ENCODE data around the gene SLC38A2.

The SLC38A2 gene

DNA sequence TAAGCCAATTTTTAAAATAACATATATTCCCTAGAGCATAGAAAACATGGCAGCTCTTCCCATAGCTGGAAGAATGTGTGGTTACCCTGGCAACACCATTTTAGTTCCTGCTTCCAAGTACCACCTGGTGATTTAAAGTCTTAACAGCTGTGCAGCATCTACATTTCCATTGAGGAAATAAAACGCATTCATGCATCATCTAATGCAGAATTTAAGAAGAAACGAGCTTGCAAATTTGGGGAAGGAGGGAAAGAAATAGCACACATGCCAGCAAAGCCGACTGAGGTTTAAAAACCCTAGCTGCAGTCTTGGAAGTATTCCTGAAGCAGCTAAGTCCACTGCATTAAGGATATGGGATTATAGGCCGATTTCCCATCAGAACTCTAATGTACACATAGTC lies 22.8 kb upstream of the SLC38A2 start:
- DNase-seq (ENCODE audit: low spot score) = no peak

DNA sequence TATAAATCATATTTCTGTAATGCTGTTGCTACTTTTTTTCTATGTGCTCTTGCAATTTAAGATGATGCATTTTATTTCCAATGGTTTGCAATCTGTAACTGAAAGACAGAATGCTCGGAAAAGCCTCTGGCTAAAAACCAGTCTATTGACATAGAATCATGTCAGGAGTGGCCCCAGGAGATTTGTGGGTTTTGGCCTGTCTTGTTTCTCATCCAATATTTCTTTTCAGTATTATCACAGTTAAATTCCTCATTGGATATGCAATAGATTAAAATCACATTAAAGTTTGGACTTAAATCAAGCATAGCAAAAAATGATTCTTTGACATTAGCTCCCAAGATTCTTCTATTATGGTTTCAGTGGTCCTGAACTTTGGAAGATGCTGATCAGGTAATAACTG lies 19.1 kb upstream of the SLC38A2 start:
- no peak for DNase-seq (ENCODE audit: low spot score)

DNA sequence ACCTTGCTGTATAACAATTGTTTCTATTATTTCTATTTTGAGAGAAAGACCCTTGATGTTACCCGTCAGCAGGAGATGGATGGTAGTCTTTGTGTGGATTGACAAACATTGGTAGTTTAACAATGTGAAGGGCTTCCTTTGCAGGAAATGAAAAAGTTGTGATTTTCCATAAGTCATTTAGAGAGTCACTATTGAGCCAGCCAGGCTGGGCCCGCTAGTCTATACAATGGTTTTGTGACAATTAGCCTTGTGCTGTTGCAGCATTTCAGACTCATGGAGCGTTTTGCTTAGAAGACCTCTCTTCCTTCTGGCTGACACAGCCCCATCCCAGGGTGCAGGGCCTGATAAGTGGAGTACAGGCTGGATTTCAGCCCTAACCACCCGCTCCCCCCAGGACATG lies 18.3 kb upstream of the SLC38A2 start:
- DNase-seq (ENCODE audit: low spot score) = no peak

DNA sequence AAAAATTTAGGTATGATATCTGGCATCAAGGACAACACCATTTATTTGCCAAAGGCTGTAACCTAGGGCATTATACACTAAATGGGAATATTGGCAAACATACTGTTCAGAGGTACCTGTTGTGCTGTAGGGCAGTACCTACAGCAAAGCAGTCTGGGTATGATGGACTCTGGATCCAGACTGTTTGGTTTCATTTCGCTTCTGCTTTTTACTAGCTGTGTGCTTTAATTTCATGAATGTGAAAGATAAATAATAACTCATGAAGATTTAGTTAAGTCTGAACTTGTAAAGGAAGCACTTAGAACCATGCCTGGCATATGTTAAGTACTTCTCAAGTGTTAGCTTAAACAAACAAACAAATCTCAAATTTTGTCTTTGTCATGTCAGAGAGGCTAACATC lies 17.7 kb upstream of the SLC38A2 start:
- no peak for DNase-seq (ENCODE audit: low spot score)

DNA sequence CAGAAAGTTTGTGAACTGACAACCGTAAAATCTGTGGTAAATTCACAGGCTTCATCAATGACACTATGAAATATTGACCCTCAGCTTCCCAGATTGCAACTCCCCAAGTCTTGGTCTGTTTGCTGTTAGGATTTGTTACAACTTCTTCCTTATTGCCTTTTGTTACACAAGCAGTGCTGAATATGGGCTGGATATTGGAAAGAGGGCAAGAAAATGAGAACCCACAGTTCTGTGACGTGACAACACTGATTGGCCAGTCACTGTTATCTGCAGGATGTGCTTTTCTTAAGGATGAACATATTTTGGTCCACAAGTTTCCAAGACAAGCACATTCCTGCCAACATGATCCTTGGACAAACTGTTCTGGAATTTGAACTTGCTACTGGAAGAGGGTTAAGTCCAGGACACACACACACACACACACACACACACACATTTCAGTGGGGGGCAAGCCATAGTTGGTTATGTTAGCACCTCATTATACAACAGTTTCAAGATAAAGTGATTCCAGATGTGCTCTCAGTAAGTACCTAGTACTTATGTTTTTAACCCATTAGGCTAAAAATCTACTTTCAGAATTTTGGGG lies 16.6 kb upstream of the SLC38A2 start:
- DNase-seq (ENCODE audit: low spot score) = no peak

DNA sequence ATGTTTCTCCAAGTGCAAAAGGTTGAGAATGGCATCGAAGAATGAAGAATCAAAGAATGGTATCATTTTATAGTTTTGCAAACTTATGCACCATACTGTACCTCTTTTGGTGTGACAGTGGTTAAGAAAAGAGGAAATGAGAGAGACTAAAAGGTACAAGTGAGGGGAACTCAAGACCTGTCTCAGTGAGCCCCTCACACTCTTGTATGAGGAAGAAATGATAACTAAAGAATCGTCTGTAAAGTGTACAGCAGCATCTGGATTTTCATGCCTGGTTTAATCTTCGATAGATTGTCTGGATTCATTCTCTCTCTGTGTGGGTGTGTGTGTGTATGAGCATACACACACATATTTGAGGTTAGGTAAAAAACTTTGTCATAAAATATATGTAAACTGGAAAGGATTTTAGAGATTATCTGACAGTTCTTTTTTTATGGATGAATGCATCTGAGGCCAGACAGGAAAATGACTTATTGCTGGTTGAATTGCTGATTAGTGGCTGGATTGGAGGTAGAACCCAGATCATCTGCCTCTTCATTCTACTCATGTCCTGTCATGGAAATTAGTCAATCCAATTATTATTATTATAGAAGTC lies 16.0 kb upstream of the SLC38A2 start:
- no peak for DNase-seq (ENCODE audit: low spot score)

DNA sequence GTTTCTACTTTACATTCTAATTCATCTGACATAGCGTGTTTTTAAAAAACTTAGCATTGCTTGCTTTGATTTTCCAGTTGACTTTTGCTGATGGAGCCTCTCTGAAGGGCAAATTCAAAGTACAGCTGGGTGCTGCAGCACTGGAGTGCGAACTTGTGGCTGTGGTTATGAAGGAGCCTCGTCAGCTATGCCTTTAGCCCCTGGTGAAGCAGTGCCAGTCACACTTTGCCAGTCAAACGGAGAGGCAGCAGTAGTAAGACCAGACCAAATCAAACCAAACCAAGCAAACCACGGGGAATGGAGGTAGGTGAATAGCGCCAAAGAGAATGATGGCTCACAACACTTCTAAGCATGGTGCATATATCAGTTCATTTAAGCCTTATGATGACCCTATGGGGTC lies 15.1 kb upstream of the SLC38A2 start:
- no peak for DNase-seq (ENCODE audit: low spot score)

DNA sequence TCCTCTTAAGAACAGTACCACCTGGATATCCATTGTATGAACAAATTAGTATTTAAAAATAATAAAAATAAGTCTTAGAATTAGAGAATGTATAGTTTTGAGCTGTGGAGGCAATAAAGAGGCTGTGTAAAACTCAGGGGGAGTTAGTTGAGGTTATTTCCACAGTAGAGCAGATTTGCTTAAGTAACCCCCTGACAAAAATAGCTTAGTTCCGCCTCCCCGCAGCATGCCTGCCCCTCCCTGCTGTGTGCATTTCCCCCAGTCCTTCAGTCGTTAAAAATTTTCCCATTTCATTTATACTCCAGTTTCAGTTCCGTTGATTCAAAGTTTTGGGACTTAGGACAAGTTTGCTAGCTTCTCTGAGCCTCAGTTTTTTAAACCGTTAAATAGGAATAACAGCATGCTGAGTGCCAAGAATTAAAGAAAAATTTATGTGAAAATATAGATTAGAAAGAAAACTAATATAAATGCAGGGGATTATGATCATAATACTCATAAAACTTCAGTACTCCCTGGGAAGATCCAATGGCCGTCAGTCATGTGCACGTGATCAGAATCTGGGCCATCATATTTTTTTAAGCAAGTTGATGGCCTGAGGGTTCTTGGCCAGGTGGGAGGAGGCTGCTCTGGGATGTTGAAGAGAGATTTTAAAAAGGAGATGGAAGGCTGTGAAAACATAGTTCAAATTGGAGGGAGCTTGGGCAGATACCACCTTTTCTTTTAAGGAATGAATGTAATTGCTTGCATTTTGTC lies 14.5 kb upstream of the SLC38A2 start:
- no peak for DNase-seq (ENCODE audit: low spot score)

DNA sequence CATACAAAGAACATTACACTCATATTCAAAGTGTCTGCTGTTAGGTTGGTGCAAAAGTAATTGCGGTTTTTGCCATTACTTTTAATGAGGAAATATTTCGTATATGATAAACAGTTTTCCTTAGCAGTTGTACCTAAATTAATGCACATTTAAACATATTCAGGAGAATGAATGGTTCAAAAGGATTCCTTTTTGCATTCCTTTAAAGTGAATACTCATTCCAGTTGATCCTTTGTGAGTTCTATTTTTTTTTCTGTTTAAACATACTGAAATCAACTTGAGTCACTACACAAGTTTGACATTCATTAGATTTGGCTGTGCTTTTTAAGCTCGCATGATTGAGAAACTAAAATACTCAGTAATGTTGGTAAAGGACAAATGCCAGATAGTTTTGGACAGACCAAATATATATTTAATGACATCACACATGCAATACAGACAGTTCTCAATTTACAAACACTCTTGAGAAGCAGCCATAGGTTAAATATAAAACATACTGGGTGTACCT lies 13.8 kb upstream of the SLC38A2 start:
- DNase-seq (ENCODE audit: low spot score) = no peak

DNA sequence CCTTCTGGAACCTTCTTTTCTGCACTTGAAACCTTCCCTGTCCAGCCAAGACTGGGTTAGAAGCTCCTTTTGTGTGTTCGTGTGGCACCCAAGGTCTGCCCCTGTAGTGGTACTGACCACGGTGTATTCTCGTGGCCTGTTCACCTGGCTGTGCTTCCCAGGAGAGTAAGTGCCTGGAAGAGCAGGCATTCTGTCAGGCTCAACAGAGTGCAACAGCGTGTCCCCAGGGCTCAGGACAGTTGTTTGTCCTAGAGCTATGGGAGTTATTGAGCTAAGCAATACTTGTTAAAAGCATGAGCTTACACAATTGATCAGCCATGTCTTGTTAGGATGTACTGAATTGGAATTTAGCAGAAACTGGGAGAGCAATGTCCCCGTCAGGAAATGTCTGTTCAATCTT lies 12.9 kb upstream of the SLC38A2 start:
- DNase-seq (ENCODE audit: low spot score) = no peak

DNA sequence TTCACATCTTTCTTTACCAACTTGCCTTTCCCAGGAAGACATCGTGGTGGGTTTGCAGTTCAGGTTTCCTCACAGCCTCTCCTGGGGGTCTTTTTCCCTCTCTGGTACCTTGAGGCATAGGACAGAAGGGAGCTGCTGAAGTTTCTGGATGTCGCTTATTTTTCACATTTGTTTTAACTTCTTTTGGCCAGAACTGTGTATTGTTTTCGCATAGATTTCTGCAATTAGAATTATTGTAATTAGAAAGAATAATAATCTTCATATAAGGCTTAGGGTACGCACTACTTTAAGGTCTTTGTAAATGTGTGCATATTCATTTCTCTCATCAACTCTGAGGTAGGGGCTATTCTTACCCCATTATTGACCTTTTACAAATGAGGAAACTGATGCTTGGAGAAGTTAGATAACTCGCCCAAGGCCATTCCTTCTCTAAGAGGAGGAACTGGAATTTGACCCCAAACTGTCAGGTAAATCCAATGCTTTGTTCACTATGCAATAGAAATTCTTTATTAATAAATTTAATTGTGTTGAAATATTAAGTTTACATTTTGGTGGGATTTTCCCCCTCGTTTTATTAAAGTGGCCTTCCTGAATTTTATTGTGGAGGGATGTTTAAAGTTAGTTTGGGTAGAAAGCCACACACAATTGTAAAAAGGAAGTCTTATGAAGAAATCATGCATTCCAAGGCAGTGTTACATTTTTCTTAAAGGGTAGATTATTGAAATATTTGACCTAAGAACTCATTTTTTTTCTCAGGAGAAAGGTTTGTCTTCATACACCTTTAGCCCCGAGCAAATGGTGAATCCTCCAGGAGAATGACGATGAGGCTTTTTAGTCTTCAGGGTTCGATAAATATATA lies 12.1 kb upstream of the SLC38A2 start:
- DNase-seq (ENCODE audit: low spot score) = no peak

DNA sequence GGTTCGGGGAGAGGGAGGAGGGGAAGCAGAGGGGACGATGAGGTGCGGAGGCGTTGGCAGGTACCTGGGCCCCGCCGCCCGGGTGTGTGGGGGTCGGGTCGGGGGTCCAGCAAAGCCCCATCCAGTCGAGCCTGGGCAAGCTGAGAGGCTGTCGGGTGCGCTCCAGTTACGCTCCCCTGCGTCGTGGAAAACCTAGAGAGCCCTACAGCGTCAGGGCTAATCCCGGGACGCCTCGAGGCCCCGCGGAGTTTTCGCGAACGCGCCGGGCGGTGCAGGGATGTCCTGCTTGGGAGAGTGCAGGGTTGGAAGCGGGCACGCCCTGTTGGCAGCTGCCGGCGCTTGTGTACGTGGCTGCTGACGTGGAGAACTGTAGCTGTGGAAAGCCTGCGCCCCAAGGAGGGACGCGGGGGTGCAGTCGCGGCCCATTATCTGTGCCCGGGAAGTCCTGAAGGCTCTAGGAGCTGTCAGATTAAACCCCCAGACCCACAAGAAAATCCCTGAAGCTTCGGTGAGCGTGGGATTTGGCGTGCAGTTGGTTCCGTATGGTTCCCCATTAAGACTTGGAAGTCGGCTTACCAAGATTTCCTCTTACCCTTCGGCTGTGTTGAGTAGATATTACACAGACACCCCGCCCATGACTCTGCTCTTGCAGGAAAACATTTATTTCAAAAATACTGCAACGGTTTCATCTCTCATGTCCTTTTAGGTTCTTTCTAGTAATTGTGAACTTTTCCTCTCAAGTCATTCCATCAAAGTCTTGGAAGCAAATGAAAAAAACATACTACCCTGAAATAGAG lies 11.3 kb upstream of the SLC38A2 start:
- peak; percentile 87 for DNase-seq (ENCODE audit: low spot score)

DNA sequence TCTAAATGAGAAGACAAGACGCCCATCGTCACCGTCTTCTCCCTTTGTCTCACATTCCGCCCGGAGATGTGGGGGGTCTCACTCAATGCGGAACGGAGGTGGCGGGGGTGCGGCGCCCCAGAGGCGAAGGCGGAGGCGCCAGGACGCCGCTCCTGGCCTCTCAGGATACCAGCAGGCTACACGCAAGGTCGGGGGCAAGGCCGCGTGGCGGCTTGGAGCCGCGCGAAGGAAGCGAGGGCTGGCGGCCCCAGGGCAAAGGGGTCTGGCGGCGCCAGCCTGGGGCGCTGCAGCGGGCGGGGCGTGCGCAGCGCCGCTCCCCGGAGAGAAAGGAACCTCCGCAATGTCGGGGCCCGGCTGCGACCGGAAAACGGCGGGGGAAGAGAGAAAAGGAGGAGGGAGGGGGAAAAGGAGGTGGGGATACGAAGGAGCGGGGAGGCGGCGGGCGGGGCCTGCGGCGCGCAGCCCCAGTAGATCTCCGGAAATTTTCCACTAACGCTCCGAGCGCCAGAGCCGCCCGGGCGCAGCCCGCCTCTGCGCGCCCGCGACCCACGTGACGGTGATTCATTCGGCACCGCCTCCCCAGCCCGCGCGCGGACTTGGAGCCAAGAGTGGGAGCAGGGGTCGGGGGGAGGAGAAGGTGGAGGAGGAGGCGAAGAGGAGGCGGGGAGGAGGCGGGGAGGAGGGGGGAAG lies 10.5 kb upstream of the SLC38A2 start:
- DNase-seq (ENCODE audit: low spot score) = peak; percentile 91

DNA sequence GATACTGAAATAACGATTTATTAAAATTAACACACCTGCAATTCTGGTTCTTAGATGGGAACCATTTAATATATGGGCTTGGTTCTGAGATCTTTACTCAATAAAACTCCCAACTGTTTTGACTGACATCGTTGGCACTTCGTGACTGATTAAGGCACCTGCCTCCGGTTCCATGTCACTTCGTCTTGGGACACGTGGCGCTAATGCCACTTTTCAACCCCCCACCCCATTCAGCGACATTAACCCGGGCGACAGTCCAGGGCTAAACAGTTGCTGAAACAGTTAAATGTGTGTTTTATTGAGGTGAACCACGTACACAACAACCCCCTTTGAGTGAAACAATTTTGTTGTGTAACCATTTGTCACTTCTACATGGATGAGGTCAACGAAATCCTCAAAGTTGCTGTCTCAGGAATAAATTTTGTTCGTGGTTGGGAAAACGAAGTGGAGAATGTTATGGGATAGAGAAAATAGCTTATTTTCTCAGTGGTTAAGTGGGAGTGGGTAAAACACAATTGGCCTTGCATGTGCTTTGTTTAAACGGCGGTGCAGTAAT lies 9.9 kb upstream of the SLC38A2 start:
- DNase-seq (ENCODE audit: low spot score) = no peak

DNA sequence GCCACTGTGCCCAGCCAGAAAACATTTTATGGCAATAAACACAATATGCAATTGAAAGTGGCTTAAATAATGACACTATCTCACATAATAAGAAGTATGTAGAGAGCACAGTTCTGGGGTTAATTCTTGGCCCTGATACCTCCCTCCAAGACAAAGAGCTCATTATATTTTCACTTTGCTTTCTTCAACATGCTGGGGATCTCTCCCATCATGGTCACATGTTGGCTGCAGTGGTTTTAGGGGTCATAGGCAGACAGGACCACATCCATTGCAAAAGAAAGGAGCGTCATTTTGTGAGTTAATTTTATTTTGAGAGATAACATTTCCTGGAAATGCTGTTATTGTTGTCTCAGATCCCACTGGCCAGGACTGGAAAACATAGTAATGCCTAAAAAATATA lies 8.3 kb upstream of the SLC38A2 start:
- DNase-seq (ENCODE audit: low spot score) = no peak

DNA sequence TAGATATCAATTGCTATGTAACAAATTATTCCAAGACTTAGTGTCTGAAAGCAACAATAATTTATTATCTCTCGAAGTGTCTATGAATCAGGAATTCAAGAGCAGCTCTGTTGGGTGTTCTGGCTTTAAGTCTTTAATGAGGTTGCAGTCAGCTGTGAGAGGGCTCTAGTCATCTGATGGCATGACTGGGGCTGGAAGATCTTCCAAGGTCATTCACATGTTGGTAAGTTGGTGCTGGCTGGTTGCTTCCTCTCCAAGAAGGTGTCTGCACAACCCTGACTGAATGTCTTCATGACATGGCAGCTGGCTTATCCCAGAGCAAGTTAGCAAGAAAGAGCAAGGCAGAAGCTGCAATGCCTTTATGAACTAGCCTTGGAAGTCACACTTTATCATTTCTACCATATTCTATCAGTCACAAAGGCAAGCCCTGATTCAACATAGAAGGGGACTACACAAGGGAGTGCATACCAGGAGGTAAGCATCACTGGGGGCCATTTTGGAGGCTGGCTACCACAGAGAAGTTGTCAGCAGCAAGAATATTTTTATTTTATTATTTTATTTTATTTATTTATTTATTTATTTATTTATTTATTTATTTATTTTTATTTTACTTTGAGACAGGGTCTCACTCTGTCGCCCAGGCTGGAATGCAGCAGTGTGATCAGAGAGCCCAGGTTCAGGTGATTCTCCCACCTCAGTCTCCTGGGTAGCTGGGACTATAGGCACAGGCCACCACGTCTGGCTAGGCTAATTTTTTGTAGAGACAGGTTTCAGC lies 7.6 kb upstream of the SLC38A2 start:
- no peak for DNase-seq (ENCODE audit: low spot score)

DNA sequence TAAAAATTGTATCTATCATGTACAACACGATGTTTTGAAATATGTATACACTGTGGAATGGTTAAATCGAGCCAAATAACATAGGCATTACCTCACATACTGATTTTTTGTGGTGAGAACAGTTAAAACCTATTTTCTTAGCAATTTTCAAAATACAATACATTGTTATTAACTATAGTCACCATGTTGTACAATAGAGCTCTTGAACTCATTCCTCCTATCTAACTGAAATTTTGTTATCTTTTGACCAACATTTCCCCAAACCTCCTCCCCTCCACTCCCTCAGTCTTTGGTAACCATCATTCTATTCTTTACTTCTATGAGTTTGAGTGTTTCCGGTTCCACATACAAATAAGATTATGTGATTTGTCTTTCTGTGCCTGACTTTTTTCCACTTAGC lies 6.8 kb upstream of the SLC38A2 start:
- no peak for DNase-seq (ENCODE audit: low spot score)

DNA sequence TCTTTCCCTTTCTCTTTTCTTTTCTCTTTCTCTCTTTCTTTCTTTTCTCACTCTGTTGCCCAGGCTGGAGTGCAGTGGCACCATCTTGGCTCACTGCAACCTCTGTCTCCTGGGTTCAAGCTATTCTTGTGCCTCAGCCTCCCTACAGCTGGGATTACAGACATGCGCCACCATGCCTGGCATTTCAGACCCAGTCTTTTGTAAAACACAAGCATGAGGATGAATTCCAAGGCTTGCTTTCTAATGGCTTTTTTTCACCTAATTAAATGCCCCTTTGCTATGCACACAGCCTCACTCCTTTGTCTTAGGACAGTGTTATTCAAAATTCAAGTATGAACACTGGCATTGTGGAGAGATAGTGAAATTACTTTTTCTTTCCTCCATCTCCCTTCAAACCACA lies 6.0 kb upstream of the SLC38A2 start:
- DNase-seq (ENCODE audit: low spot score) = no peak

DNA sequence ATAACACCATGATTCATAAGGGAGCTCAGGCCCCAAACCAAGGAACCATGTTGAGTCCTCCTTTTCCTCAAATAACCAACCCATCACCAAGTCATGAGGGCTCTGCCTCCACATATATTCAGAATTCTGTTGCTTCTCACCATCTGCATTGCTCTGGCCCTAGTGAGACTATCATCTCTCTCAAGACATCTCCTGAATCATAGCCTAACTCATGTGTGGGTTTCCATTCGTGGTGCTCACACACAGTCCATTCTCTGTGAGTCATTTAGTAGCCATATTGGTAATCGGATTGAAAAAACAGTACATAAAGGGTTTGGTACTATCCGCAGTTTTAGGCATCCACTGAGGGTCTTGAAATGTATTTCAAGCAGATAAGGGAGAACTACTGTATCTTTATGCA lies 5.1 kb upstream of the SLC38A2 start:
- no peak for DNase-seq (ENCODE audit: low spot score)

DNA sequence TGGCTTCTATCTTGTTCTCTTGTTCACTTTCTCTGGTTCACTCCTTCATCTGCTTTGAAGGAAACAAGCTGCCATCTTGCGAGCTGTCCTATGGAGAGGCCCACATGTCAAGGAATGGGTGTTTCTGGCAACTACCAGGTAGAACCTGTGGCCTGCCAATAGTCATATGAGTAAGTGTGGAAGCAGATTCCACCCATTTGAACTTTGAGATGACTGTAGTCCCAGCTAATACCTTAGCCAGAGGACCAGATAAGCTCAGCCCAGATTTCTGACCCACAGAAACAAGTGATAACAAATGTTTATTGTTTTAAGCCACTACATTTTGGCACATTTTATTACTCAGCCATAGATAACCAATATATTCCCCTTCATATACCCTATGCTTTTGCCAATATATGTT lies 4.0 kb upstream of the SLC38A2 start:
- no peak for DNase-seq (ENCODE audit: low spot score)

Measured in hematopoietic multipotent progenitor cell treated with erythropoietin and hydrocortisone succinate and interleukin-3 and kit ligand, for 15 days (in vitro differentiated cells).